Measurements from ENCODE around the gene FAM135A. TPM values are rescaled to one million over a fixed set of nuclear protein-coding genes. Genes with fewer than 3 reads are reported as not detected.

FAM135A gene
- total and polyA plus RNA-seq, 9 of the 15 experiments (the other 6 are each of a cell fraction or from before 2014, with no cell fraction given) = 7.4 to 32.9 (median 19.2) TPM

- TF ChIP-seq ZBTB8A (IDR thresholded peaks at IDR 0.05; ENCODE audit: partially characterized antibody) (no peak), ZNF551 (CRISPR knock-in tag; IDR thresholded peaks at IDR 0.05) (no peak), ZNF830 (CRISPR knock-in tag; IDR thresholded peaks at IDR 0.05) (no peak), RFX5 (IDR thresholded peaks at IDR 0.05; ENCODE audit: low read depth, low read length) (no peak), HOXB6 (CRISPR knock-in tag; IDR thresholded peaks at IDR 0.05; ENCODE audit: borderline replicate concordance) (no peak), CHD1 (IDR thresholded peaks at IDR 0.05; ENCODE audit: low read length) (no peak), ZNF583 (CRISPR knock-in tag; IDR thresholded peaks at IDR 0.05) (no peak), PHB (CRISPR knock-in tag; IDR thresholded peaks at IDR 0.05) (0 out of 2 replicates have a peak, but pooled peaks have one; percentile 20), CBX3 (IDR thresholded peaks at IDR 0.05; ENCODE audit: borderline replicate concordance in 1 of 2, low read length in 2 of 2) (no peak), CBX8 (IDR thresholded peaks at IDR 0.05; ENCODE audit: borderline replicate concordance, extremely low read depth, low read depth, low read length, poor library complexity, severe bottlenecking) (no peak), ZNF384 (IDR thresholded peaks at IDR 0.05; ENCODE audit: low read depth, low read length) (no peak), NR3C1 (CRISPR knock-in tag; IDR thresholded peaks at IDR 0.05) (no peak), MECOM (CRISPR knock-in tag; IDR thresholded peaks at IDR 0.05) (no peak), ZNF316 (IDR thresholded peaks at IDR 0.05) (no peak), CBX5 (IDR thresholded peaks at IDR 0.05; ENCODE audit: borderline replicate concordance, low read depth) (no peak), ZNF311 (CRISPR knock-in tag; IDR thresholded peaks at IDR 0.05) (no peak), ZFP1 (CRISPR knock-in tag; IDR thresholded peaks at IDR 0.05) (no peak), SPI1 (IDR thresholded peaks at IDR 0.05; ENCODE audit: borderline replicate concordance, low read depth, low read length) (no peak), GATAD2B (IDR thresholded peaks at IDR 0.05; ENCODE audit: borderline replicate concordance) (no peak), SREBF2 (CRISPR knock-in tag; IDR thresholded peaks at IDR 0.05) (no peak), NFRKB (IDR thresholded peaks at IDR 0.05; ENCODE audit: low read depth) (0 out of 2 replicates have a peak, but pooled peaks have one; percentile 64), HDGF (IDR thresholded peaks at IDR 0.05) (no peak), ZNF3 (CRISPR knock-in tag; IDR thresholded peaks at IDR 0.05) (no peak), TARDBP (IDR thresholded peaks at IDR 0.05) (peak; percentile 61; the same call in 1 of the 2 replicates)
- TF ChIP-seq, protein P1, sequence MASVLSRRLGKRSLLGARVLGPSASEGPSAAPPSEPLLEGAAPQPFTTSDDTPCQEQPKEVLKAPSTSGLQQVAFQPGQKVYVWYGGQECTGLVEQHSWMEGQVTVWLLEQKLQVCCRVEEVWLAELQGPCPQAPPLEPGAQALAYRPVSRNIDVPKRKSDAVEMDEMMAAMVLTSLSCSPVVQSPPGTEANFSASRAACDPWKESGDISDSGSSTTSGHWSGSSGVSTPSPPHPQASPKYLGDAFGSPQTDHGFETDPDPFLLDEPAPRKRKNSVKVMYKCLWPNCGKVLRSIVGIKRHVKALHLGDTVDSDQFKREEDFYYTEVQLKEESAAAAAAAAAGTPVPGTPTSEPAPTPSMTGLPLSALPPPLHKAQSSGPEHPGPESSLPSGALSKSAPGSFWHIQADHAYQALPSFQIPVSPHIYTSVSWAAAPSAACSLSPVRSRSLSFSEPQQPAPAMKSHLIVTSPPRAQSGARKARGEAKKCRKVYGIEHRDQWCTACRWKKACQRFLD (CRISPR knock-in tag; IDR thresholded peaks at IDR 0.05) = no peak
- TF ChIP-seq, protein P2, sequence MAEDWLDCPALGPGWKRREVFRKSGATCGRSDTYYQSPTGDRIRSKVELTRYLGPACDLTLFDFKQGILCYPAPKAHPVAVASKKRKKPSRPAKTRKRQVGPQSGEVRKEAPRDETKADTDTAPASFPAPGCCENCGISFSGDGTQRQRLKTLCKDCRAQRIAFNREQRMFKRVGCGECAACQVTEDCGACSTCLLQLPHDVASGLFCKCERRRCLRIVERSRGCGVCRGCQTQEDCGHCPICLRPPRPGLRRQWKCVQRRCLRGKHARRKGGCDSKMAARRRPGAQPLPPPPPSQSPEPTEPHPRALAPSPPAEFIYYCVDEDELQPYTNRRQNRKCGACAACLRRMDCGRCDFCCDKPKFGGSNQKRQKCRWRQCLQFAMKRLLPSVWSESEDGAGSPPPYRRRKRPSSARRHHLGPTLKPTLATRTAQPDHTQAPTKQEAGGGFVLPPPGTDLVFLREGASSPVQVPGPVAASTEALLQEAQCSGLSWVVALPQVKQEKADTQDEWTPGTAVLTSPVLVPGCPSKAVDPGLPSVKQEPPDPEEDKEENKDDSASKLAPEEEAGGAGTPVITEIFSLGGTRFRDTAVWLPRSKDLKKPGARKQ (CRISPR knock-in tag; IDR thresholded peaks at IDR 0.05) = no peak
- TF ChIP-seq, protein P3, sequence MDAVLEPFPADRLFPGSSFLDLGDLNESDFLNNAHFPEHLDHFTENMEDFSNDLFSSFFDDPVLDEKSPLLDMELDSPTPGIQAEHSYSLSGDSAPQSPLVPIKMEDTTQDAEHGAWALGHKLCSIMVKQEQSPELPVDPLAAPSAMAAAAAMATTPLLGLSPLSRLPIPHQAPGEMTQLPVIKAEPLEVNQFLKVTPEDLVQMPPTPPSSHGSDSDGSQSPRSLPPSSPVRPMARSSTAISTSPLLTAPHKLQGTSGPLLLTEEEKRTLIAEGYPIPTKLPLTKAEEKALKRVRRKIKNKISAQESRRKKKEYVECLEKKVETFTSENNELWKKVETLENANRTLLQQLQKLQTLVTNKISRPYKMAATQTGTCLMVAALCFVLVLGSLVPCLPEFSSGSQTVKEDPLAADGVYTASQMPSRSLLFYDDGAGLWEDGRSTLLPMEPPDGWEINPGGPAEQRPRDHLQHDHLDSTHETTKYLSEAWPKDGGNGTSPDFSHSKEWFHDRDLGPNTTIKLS (IDR thresholded peaks at IDR 0.05; ENCODE audit: borderline replicate concordance, low read depth) = no peak
Measured at GRCh38 chr6:70566751-70567382, 153.6 kb downstream of the FAM135A start, which contains the start of gene SDHAF4 (continued).
